ENCODE results near the gene RBP2. TPM values are rescaled to one million over a fixed set of nuclear protein-coding genes. Genes with fewer than 3 reads are reported as not detected.

The RBP2 gene
- total and polyA plus RNA-seq, 2 of the 8 experiments (the other 6 are each of a cell fraction or from before 2014, with no cell fraction given): not detected

GRCh38 chr3:139447486-139447885 lies 28.8 kb downstream of the RBP2 start:
- no peak overlapping the region for H3K4me2 ChIP-seq (ENCODE audit: insufficient read depth in 1 of 2, low read depth in 2 of 2, low read length in 2 of 2)
- H3K27ac ChIP-seq (ENCODE audit: low read depth, low read length): no peak overlapping the region
- no peak overlapping the region for H3K9ac ChIP-seq (replicated peaks in 1 of 4; ENCODE audit: extremely low read depth in 1 of 4, low read depth in 3 of 4, low read length in 3 of 4)
- no peak for TF ChIP-seq EGR1 (IDR thresholded peaks at IDR 0.05; ENCODE audit: borderline replicate concordance, low read depth, low read length)
- TF ChIP-seq CBX8 (IDR thresholded peaks at IDR 0.05; ENCODE audit: borderline replicate concordance, low read depth, low read length): no peak
- no peak for TF ChIP-seq TEAD4 (IDR thresholded peaks at IDR 0.05; ENCODE audit: low read depth, low read length)
- TF ChIP-seq SP4 (IDR thresholded peaks at IDR 0.05; ENCODE audit: low read length): no peak
- TF ChIP-seq YY1 (IDR thresholded peaks at IDR 0.05; ENCODE audit: low read depth, low read length): no peak
- TF ChIP-seq ASH2L (IDR thresholded peaks at IDR 0.05; ENCODE audit: low read length): no peak
- no peak for TF ChIP-seq PHF8 (conservative IDR thresholded peaks at IDR 0.05; ENCODE audit: low read depth, low read length)
- TF ChIP-seq FOSL1 (IDR thresholded peaks at IDR 0.05; ENCODE audit: insufficient read depth, low read depth, low read length): no peak
- TF ChIP-seq EP300 (IDR thresholded peaks at IDR 0.05; ENCODE audit: borderline replicate concordance in 1 of 2, low read depth in 2 of 2, low read length in 2 of 2): no peak
- no peak for TF ChIP-seq BACH1 (IDR thresholded peaks at IDR 0.05; ENCODE audit: low read length)
- TF ChIP-seq BCL11A (IDR thresholded peaks at IDR 0.05; ENCODE audit: low read depth in 2 of 2, low read length in 2 of 2): no peak
- no peak for TF ChIP-seq SAP30 (IDR thresholded peaks at IDR 0.05; ENCODE audit: insufficient read depth, insufficient replicate concordance, low read length)
- TF ChIP-seq SRF (IDR thresholded peaks at IDR 0.05; ENCODE audit: low read depth, low read length): no peak
- no peak for TF ChIP-seq ATF3 (IDR thresholded peaks at IDR 0.05; ENCODE audit: insufficient read depth, low read depth, low read length)
- no peak for TF ChIP-seq TAF1 (IDR thresholded peaks at IDR 0.05; ENCODE audit: low read depth, low read length)
- TF ChIP-seq MAFK (IDR thresholded peaks at IDR 0.05; ENCODE audit: low read depth, low read length): no peak

More at GRCh38 chr3:139447486-139447885, 28.8 kb downstream of the RBP2 start:
- H2AK5ac ChIP-seq (ENCODE audit: low read depth, low read length): no peak overlapping the region
- no peak overlapping the region for H3K14ac ChIP-seq (ENCODE audit: insufficient read length)
- no peaks in the 10 kb centered on the region for H3K36me3 ChIP-seq (ENCODE audit: control insufficient read depth in 2 of 4, insufficient read depth in 4 of 4, low read length in 3 of 4)
- no peaks in the 10 kb centered on the region for H3K79me1 ChIP-seq (ENCODE audit: low read depth, low read length)
- no peak overlapping the region for H3K18ac ChIP-seq (ENCODE audit: extremely low read depth, low read length)
- DNase-seq (ENCODE audit: low read depth in 1 of 2, low spot score in 2 of 2) (no peak), FAIRE-seq (no peak)
- H3K23ac ChIP-seq (ENCODE audit: insufficient read length): no peak overlapping the region
- H4K5ac ChIP-seq (ENCODE audit: insufficient read length, low read depth, low read length): no peak overlapping the region
- POLR2A ChIA-PET (ENCODE audit: partially characterized antibody): interaction anchor here (0.7 to 1.2 kb wide), 2 partner anchors 8 to 9 kb away, joined by 3 to 4 read pairs; no protein-coding TSS in a partner anchor
- no peak overlapping the region for H2BK120ac ChIP-seq (replicated peaks; ENCODE audit: low read depth, low read length)
- no peaks in the 10 kb centered on the region for H4K20me1 ChIP-seq (replicated peaks in 1 of 2; ENCODE audit: control insufficient read depth in 1 of 2, insufficient read depth in 2 of 2, low read length in 2 of 2)
- H3K9me3 ChIP-seq (ENCODE audit: insufficient read depth in 2 of 2, low read depth in 1 of 2, low read length in 1 of 2): no peaks in the 10 kb centered on the region
- no peak overlapping the region for H4K8ac ChIP-seq (ENCODE audit: extremely low read depth, insufficient read depth, low read length)
- no peaks in the 10 kb centered on the region; the same call in 1 of the 2 replicates for H3K23me2 ChIP-seq (ENCODE audit: low read depth, low read length)
- no peaks in the 10 kb centered on the region for H3K27me3 ChIP-seq (replicated peaks in 1 of 4; ENCODE audit: control insufficient read depth in 3 of 4, extremely low read depth in 1 of 4, insufficient read depth in 3 of 4, low read length in 3 of 4)
- H3K79me2 ChIP-seq (ENCODE audit: control insufficient read depth in 1 of 2, insufficient read depth in 2 of 2, low read length in 2 of 2): no peaks in the 10 kb centered on the region
- H2BK12ac ChIP-seq (ENCODE audit: low read depth, low read length): no peak overlapping the region
- CTCF ChIA-PET (ENCODE audit: partially characterized antibody): interaction anchor here (0.9 to 1.3 kb wide), 6 partner anchors 20 to 117 kb away, joined by 3 to 4 read pairs (median 3); no protein-coding TSS in a partner anchor
- no peak overlapping the region for H3K56ac ChIP-seq (replicated peaks; ENCODE audit: insufficient read length, low read depth, low read length)
- no peak overlapping the region for H4K91ac ChIP-seq (replicated peaks; ENCODE audit: insufficient read length, low read length)
- peaks cover 0 to 4% (median 0%) of the 10 kb centered on the region in 4 experiments; a peak in 1 of 7 replicates for H3K4me1 ChIP-seq (replicated peaks in 1 of 4; ENCODE audit: control insufficient read depth in 3 of 4, insufficient read depth in 4 of 4, low read length in 3 of 4)
- H2BK5ac ChIP-seq (ENCODE audit: low read depth, low read length): no peak overlapping the region
- H2BK15ac ChIP-seq (ENCODE audit: low read length): no peak overlapping the region
- H3K4ac ChIP-seq (replicated peaks; ENCODE audit: insufficient read length, low read depth, low read length): no peak overlapping the region
- H2AFZ ChIP-seq (ENCODE audit: low read length): no peak overlapping the region
- no peak overlapping the region for H3K4me3 ChIP-seq (ENCODE audit: extremely low read depth in 1 of 4, insufficient read depth in 2 of 4, low read depth in 3 of 4, low read length in 4 of 4)
- no peak overlapping the region for H2BK20ac ChIP-seq (ENCODE audit: low read length)
